OCI-LY7 (cell line): ENCODE results near the gene PHKB.

ENCODE experiments used
- CTCF ChIP-seq: fragments of 200-600 bp; sonication (generic); conservative IDR thresholded peaks from 2 replicates; pipeline ENCODE4 v1.5.1; 2014; ENCODE audit warnings: mild to moderate bottlenecking, antibody characterized with exemption, low read length, moderate library complexity, mixed read lengths
- EZH2phosphoT487 ChIP-seq: fragments of 200-600 bp; sonication (generic); IDR thresholded peaks from 2 replicates; pipeline ENCODE4 v1.6.1; 2018; ENCODE audit warnings: low read depth, borderline replicate concordance, mild to moderate bottlenecking, mixed run types, antibody characterized with exemption, low read length, moderate library complexity, mixed read lengths

GRCh38 chr16:47571049-47571448 is 109.9 kb downstream of the PHKB start:
- no peak for TF ChIP-seq CTCF
- no peak for TF ChIP-seq EZH2phosphoT487
